Osteocyte (in vitro differentiated cells): ENCODE data around the gene PCCA. TPM values are rescaled to one million over a fixed set of nuclear protein-coding genes. Genes with fewer than 3 reads are reported as not detected.
"Not testable (repeated sequence)": the region's sequence is repeated elsewhere in the genome, so short reads cannot be mapped to it uniquely, and the experiment has no call there.

ENCODE experiments used
- DNase-seq: peaks from one replicate; pipeline ENCODE4 v3.0.0; 2021; ENCODE audit warnings: mixed read lengths; ENCODE audit not compliant: unreplicated experiment; ENCODE audit errors: extremely low spot score
- H3K27ac Mint-ChIP-seq: one replicate; pipeline ENCODE4 v1.8.0; 2021; ENCODE audit warnings: mild to moderate bottlenecking, mixed read lengths; ENCODE audit not compliant: unreplicated experiment
- H3K27me3 Mint-ChIP-seq: one replicate; pipeline ENCODE4 v1.8.0; 2021; ENCODE audit warnings: mixed read lengths; ENCODE audit not compliant: unreplicated experiment
- H3K36me3 Mint-ChIP-seq: one replicate; pipeline ENCODE4 v1.8.0; 2021; ENCODE audit warnings: mixed read lengths; ENCODE audit not compliant: unreplicated experiment
- H3K4me1 Mint-ChIP-seq: one replicate; pipeline ENCODE4 v1.8.0; 2021; ENCODE audit warnings: mixed read lengths; ENCODE audit not compliant: unreplicated experiment
- H3K4me3 Mint-ChIP-seq: one replicate; pipeline ENCODE4 v1.8.0; 2021; ENCODE audit warnings: mild to moderate bottlenecking, moderate library complexity, mixed read lengths; ENCODE audit not compliant: unreplicated experiment
- H3K9me3 Mint-ChIP-seq: one replicate; pipeline ENCODE4 v1.8.0; 2021; ENCODE audit warnings: mixed read lengths; ENCODE audit not compliant: unreplicated experiment
- CTCF ChIP-seq: fragments of 200-600 bp; sonication (generic); IDR thresholded peaks from 2 replicates; pipeline ENCODE4 v1.5.0; 2021; ENCODE audit warnings: antibody characterized with exemption, mild to moderate bottlenecking, moderate library complexity
- total RNA-seq: library from RNA; stranded (reverse); gene quantifications from 2 replicates; pipeline ENCODE4 v1.2.1, GENCODE V29; 2021

The PCCA gene
- total RNA-seq, 1 donor from 2014 or later: 33.7 TPM

GRCh38 chr13:100069278-100069677 lies 19.6 kb upstream of the PCCA start:
- Mint-ChIP-seq H3K4me1 (no peaks in the 10 kb centered on the region), H3K27me3 (no peaks in the 10 kb centered on the region), H3K27ac (no peak overlapping the region), H3K36me3 (peaks cover 2% of the 10 kb centered on the region), H3K4me3 (no peak overlapping the region), H3K9me3 (peaks cover 8% of the 10 kb centered on the region)
- DNase-seq: no peak
- no peak for TF ChIP-seq CTCF

GRCh38 chr13:100075700-100076587 lies 12.9 kb upstream of the PCCA start:
- Mint-ChIP-seq H3K4me3 (no peak overlapping the region), H3K4me1 (no peaks in the 10 kb centered on the region), H3K27me3 (no peaks in the 10 kb centered on the region), H3K36me3 (no peaks in the 10 kb centered on the region), H3K27ac (no peak overlapping the region), H3K9me3 (no peaks in the 10 kb centered on the region)
- TF ChIP-seq CTCF: no peak
- DNase-seq: no peak

- DNase-seq, H3K27me3 Mint-ChIP-seq, H3K4me1 Mint-ChIP-seq, H3K36me3 Mint-ChIP-seq, H3K4me3 Mint-ChIP-seq, H3K27ac Mint-ChIP-seq, H3K9me3 Mint-ChIP-seq: not testable (repeated sequence)
These were observed 9.9 kb upstream of the PCCA start for GRCh38 chr13:100079003-100079402.

GRCh38 chr13:100083401-100083800 lies 5.5 kb upstream of the PCCA start:
- H3K9me3 Mint-ChIP-seq, H3K4me3 Mint-ChIP-seq, H3K27me3 Mint-ChIP-seq, H3K27ac Mint-ChIP-seq, DNase-seq: not testable (repeated sequence)
- peaks cover 10% of the 10 kb centered on the region for H3K36me3 Mint-ChIP-seq
- H3K4me1 Mint-ChIP-seq: peaks cover 16% of the 10 kb centered on the region

DNA sequence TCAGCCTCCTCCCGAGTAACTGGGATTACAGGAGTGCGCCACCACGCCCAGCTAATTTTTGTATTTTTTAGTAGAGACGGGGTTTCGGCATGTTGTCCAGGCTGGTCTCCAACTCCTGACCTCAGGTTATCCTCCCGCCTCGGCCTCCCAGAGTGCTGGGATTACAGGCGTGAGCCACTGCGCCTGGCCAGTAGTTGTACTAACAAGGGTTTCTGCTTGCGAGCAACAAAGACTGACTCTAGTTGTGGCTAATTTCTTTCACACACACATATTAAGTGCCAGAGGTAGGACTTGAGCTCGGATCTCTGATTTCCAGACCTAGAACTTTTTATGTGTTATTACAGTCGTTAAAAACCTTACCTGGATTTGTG lies 635 bp upstream of the PCCA start:
- Mint-ChIP-seq H3K4me3 (peak overlapping the region; percentile 83), H3K4me1 (peaks cover 38% of the 10 kb centered on the region), H3K36me3 (peaks cover 13% of the 10 kb centered on the region), H3K9me3 (no peaks in the 10 kb centered on the region), H3K27me3 (no peaks in the 10 kb centered on the region), H3K27ac (peak overlapping the region; percentile 93)
- DNase-seq: no peak
- TF ChIP-seq CTCF: no peak

GRCh38 chr13:100089465-100090032 lies 656 bp downstream of the PCCA start:
- H3K27me3 Mint-ChIP-seq: no peaks in the 10 kb centered on the region
- no peak for TF ChIP-seq CTCF
- H3K4me1 Mint-ChIP-seq: peaks cover 38% of the 10 kb centered on the region
- H3K9me3 Mint-ChIP-seq: no peaks in the 10 kb centered on the region
- no peak for DNase-seq
- H3K27ac Mint-ChIP-seq: peak overlapping the region; percentile 93
- peaks cover 10% of the 10 kb centered on the region for H3K36me3 Mint-ChIP-seq
- peak overlapping the region; percentile 83 for H3K4me3 Mint-ChIP-seq
